HG03175 (cell line): ENCODE data around the gene ARHGAP1.
"Not testable (repeated sequence)": the region's sequence is repeated elsewhere in the genome, so short reads cannot be mapped to it uniquely, and the experiment has no call there.

Experiments
- ATAC-seq: cut with Tn5 transposase; IDR thresholded peaks from one replicate; pipeline ENCODE4 v1.9.1; 2021; ENCODE audit warnings: mild to moderate bottlenecking, moderate library complexity; ENCODE audit not compliant: unreplicated experiment

The ARHGAP1 gene

GRCh38 chr11:46724088-46724487 lies 23.7 kb upstream of the ARHGAP1 start:
- ATAC-seq: no peak

GRCh38 chr11:46723359-46723680 lies 22.9 kb upstream of the ARHGAP1 start:
- no peak for ATAC-seq

- no peak for ATAC-seq
Observed at GRCh38 chr11:46722566-46723358, 22.3 kb upstream of the ARHGAP1 start.

GRCh38 chr11:46721286-46721685 lies 20.9 kb upstream of the ARHGAP1 start:
- ATAC-seq: no peak

GRCh38 chr11:46719543-46720218 lies 19.3 kb upstream of the ARHGAP1 start:
- ATAC-seq: no peak

- no peak for ATAC-seq
Observed at GRCh38 chr11:46719048-46719542, 18.7 kb upstream of the ARHGAP1 start, which contains the start of gene F2. Gene F2, plus strand, starts transcription at chr11:46719213. Its CDS starts 23 bp downstream, at chr11:46719236.

- no peak for ATAC-seq
Observed at GRCh38 chr11:46718155-46719019, 18.0 kb upstream of the ARHGAP1 start.

GRCh38 chr11:46717825-46718154 lies 17.4 kb upstream of the ARHGAP1 start:
- ATAC-seq: not testable (repeated sequence)

GRCh38 chr11:46712874-46713576 lies 12.6 kb upstream of the ARHGAP1 start:
- ATAC-seq: no peak

- no peak for ATAC-seq
Observed at GRCh38 chr11:46711303-46711702, 10.9 kb upstream of the ARHGAP1 start.

- ATAC-seq: no peak
Observed at GRCh38 chr11:46710821-46711269, 10.4 kb upstream of the ARHGAP1 start.

- ATAC-seq: not testable (repeated sequence)
Observed at GRCh38 chr11:46709351-46709750, 8.9 kb upstream of the ARHGAP1 start.

- ATAC-seq: no peak
Observed at GRCh38 chr11:46706886-46707285, 6.5 kb upstream of the ARHGAP1 start.

GRCh38 chr11:46705070-46705688 lies 4.8 kb upstream of the ARHGAP1 start:
- ATAC-seq: no peak

- no peak for ATAC-seq
Observed at GRCh38 chr11:46701078-46701654, 747 bp upstream of the ARHGAP1 start.

GRCh38 chr11:46698597-46698996 lies 1.8 kb downstream of the ARHGAP1 start:
- no peak for ATAC-seq

- no peak for ATAC-seq
Observed at GRCh38 chr11:46697723-46698122, 2.7 kb downstream of the ARHGAP1 start.

- ATAC-seq: no peak
Observed at GRCh38 chr11:46697303-46697702, 3.1 kb downstream of the ARHGAP1 start.

- ATAC-seq: no peak
Observed at GRCh38 chr11:46696212-46696558, 4.2 kb downstream of the ARHGAP1 start.
